HepG2 (cell line): ENCODE measurements around the gene FBP1. TPM values are rescaled to one million over a fixed set of nuclear protein-coding genes. Genes with fewer than 3 reads are reported as not detected.

Experiments used
- ATF3 ChIP-seq: sonication (generic); formaldehyde crosslinking; IDR thresholded peaks from 2 replicates; pipeline ENCODE4 v1.4.0; 2020; ENCODE audit warnings: missing genetic modification reagents
- BHLHE40 ChIP-seq: IDR thresholded peaks from 2 replicates; pipeline ENCODE4 v1.6.1; 2011; ENCODE audit warnings: low read length, improper control_type of control experiment
- DNMT3B ChIP-seq: conservative IDR thresholded peaks from 2 replicates; pipeline ENCODE4 v1.6.1; 2016; ENCODE audit warnings: missing biosample characterization, control low read depth
- DPF2 ChIP-seq: sonication (generic); formaldehyde crosslinking; IDR thresholded peaks from 2 replicates; pipeline ENCODE4 v1.4.0; 2020; ENCODE audit warnings: mild to moderate bottlenecking, low read depth, missing genetic modification reagents, borderline replicate concordance
- ERF ChIP-seq: IDR thresholded peaks from 2 replicates; pipeline ENCODE4 v1.6.1; 2018; ENCODE audit warnings: missing biosample characterization, missing genetic modification reagents
- GATAD2A ChIP-seq: IDR thresholded peaks from 2 replicates; pipeline ENCODE4 v1.6.1; 2016
- HES4 ChIP-seq: sonication (generic); formaldehyde crosslinking; IDR thresholded peaks from 2 replicates; pipeline ENCODE4 v1.9.0; 2021; ENCODE audit warnings: mild to moderate bottlenecking, missing genetic modification reagents, borderline replicate concordance
- HMG20B ChIP-seq: conservative IDR thresholded peaks from 2 replicates; pipeline ENCODE4 v1.6.1; 2016; ENCODE audit warnings: missing genetic modification reagents, missing compliant biosample characterization
- HOXA3 ChIP-seq: sonication (generic); formaldehyde crosslinking; IDR thresholded peaks from 2 replicates; pipeline ENCODE4 v1.5.0; 2020; ENCODE audit warnings: missing genetic modification reagents
- HOXA7 ChIP-seq: sonication (generic); formaldehyde crosslinking; IDR thresholded peaks from 2 replicates; pipeline ENCODE4 v1.8.1; 2022; ENCODE audit warnings: mild to moderate bottlenecking, missing genetic modification reagents, moderate library complexity
- KLF15 ChIP-seq: sonication (generic); formaldehyde crosslinking; IDR thresholded peaks from 2 replicates; pipeline ENCODE4 v1.8.1; 2023; ENCODE audit warnings: borderline replicate concordance, mild to moderate bottlenecking, inconsistent platforms, missing genetic modification reagents, mixed read lengths
- SP140L ChIP-seq: sonication (generic); formaldehyde crosslinking; IDR thresholded peaks from 2 replicates; pipeline ENCODE4 v1.4.0; 2020; ENCODE audit warnings: missing genetic modification reagents, borderline replicate concordance
- TEF ChIP-seq: sonication (generic); formaldehyde crosslinking; IDR thresholded peaks from 2 replicates; pipeline ENCODE4 v1.5.0; 2020; ENCODE audit warnings: missing genetic modification reagents
- ZNF3 ChIP-seq: IDR thresholded peaks from 2 replicates; pipeline ENCODE4 v1.7.0; 2017; ENCODE audit warnings: inconsistent platforms
- ZNF570 ChIP-seq: sonication (generic); formaldehyde crosslinking; IDR thresholded peaks from 2 replicates; pipeline ENCODE4 v1.4.0; 2020; ENCODE audit warnings: mild to moderate bottlenecking, missing genetic modification reagents, borderline replicate concordance
- ZSCAN30 ChIP-seq: sonication (generic); formaldehyde crosslinking; IDR thresholded peaks from 2 replicates; pipeline ENCODE4 v1.5.0; 2020; ENCODE audit warnings: mild to moderate bottlenecking, missing genetic modification reagents
- ZSCAN9 ChIP-seq: IDR thresholded peaks from 2 replicates; pipeline ENCODE4 v1.6.1; 2016; ENCODE audit warnings: borderline replicate concordance
- polyA plus RNA-seq, 8 experiments: library from polyadenylated mRNA; depleted of rRNA in 3 of 8; stranded (reverse) in 7 of 8; unstranded in 1 of 8; fragments of >200 nt; fragmentation: Illumina TruSeq in 4 of 8; extraction: Trizol in 4 of 8; gene quantifications; 2 replicates each; pipeline versions ENCODE4 v1.2.1 to v1.2.3, GENCODE V29; 2011 to 2016; ENCODE audit warnings: low read depth in 4 of 8, missing spikeins in 1 of 8, mixed read lengths in 1 of 8; ENCODE audit not compliant: insufficient read depth in 1 of 8
- total RNA-seq, 5 experiments: library from RNA; depleted of rRNA; stranded (reverse); fragments of >200 nt; fragmentation: Illumina TruSeq; extraction: Trizol; gene quantifications; 2 replicates each; pipeline ENCODE4 v1.2.3, GENCODE V29; 2016; ENCODE audit warnings: low read depth in 1 of 5
- TF ChIP-seq, protein P1 (sequence below): IDR thresholded peaks from 2 replicates; pipeline ENCODE4 v1.6.1; 2016
- TF ChIP-seq, protein P2 (sequence below): IDR thresholded peaks from 2 replicates; pipeline ENCODE4 v1.6.1; 2012; ENCODE audit warnings: inconsistent platforms
- TF ChIP-seq, protein P3 (sequence below): IDR thresholded peaks from 2 replicates; pipeline ENCODE4 v1.6.1; 2018; ENCODE audit warnings: missing genetic modification reagents, mild to moderate bottlenecking, missing compliant biosample characterization
- TF ChIP-seq, protein P4 (sequence below): IDR thresholded peaks from 2 replicates; pipeline ENCODE4 v1.6.1; 2016; ENCODE audit warnings: missing compliant biosample characterization, missing genetic modification reagents, borderline replicate concordance

Gene FBP1
- total and polyA plus RNA-seq, 2 of the 13 experiments (the other 11 are each of a cell fraction or from before 2014, with no cell fraction given) = 0.29 to 0.53 TPM

- TF ChIP-seq ZNF570 = no peak
- TF ChIP-seq DNMT3B (CRISPR knock-in tag) = no peak; the same call in 1 of the 2 replicates
- TF ChIP-seq HOXA3 (CRISPR knock-in tag) = peak; percentile 11; the same call in 1 of the 2 replicates
- no peak for TF ChIP-seq HOXA7 (CRISPR knock-in tag)
- peak; percentile 66; the same call in 1 of the 2 replicates for TF ChIP-seq ERF (CRISPR knock-in tag)
- no peak for TF ChIP-seq HES4 (CRISPR knock-in tag)
- TF ChIP-seq, protein P1, sequence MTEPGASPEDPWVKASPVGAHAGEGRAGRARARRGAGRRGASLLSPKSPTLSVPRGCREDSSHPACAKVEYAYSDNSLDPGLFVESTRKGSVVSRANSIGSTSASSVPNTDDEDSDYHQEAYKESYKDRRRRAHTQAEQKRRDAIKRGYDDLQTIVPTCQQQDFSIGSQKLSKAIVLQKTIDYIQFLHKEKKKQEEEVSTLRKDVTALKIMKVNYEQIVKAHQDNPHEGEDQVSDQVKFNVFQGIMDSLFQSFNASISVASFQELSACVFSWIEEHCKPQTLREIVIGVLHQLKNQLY (CRISPR knock-in tag) = no peak
- no peak for TF ChIP-seq TEF (CRISPR knock-in tag)
- no peak for TF ChIP-seq ZSCAN30 (CRISPR knock-in tag)
- no peak for TF ChIP-seq SP140L (CRISPR knock-in tag)
- TF ChIP-seq ZNF3 (CRISPR knock-in tag) = no peak
- peak; percentile 42; the same call in 1 of the 2 replicates for TF ChIP-seq GATAD2A (CRISPR knock-in tag)
- 0 out of 2 replicates have a peak, but pooled peaks have one; percentile 20 for TF ChIP-seq HMG20B
- TF ChIP-seq, protein P2, sequence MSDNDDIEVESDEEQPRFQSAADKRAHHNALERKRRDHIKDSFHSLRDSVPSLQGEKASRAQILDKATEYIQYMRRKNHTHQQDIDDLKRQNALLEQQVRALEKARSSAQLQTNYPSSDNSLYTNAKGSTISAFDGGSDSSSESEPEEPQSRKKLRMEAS = peak; percentile 70
- TF ChIP-seq, protein P3, sequence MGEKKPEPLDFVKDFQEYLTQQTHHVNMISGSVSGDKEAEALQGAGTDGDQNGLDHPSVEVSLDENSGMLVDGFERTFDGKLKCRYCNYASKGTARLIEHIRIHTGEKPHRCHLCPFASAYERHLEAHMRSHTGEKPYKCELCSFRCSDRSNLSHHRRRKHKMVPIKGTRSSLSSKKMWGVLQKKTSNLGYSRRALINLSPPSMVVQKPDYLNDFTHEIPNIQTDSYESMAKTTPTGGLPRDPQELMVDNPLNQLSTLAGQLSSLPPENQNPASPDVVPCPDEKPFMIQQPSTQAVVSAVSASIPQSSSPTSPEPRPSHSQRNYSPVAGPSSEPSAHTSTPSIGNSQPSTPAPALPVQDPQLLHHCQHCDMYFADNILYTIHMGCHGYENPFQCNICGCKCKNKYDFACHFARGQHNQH (CRISPR knock-in tag) = no peak
- TF ChIP-seq DPF2 (CRISPR knock-in tag) = no peak
- no peak for TF ChIP-seq BHLHE40
- no peak for TF ChIP-seq KLF15 (CRISPR knock-in tag)
- peak; percentile 35; the same call in 1 of the 2 replicates for TF ChIP-seq ZSCAN9 (CRISPR knock-in tag)
- TF ChIP-seq, protein P4, sequence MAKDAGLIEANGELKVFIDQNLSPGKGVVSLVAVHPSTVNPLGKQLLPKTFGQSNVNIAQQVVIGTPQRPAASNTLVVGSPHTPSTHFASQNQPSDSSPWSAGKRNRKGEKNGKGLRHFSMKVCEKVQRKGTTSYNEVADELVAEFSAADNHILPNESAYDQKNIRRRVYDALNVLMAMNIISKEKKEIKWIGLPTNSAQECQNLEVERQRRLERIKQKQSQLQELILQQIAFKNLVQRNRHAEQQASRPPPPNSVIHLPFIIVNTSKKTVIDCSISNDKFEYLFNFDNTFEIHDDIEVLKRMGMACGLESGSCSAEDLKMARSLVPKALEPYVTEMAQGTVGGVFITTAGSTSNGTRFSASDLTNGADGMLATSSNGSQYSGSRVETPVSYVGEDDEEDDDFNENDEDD (CRISPR knock-in tag) = peak; percentile 25; the same call in 1 of the 2 replicates
- TF ChIP-seq ATF3 (CRISPR knock-in tag) = no peak
Observed at GRCh38 chr9:94554439-94555331, 84.6 kb downstream of the FBP1 start, which contains the start of gene PCAT7 (continued).
